GM12873 (cell line): ENCODE results near the gene SLC35F4.

Source experiments
- CTCF ChIP-seq: IDR thresholded peaks from 2 replicates; pipeline ENCODE4 v1.5.1; 2012; ENCODE audit warnings: low read depth, mild to moderate bottlenecking, moderate library complexity, low read length, control low read depth; ENCODE audit not compliant: insufficient read depth; ENCODE audit errors: missing control alignments

The SLC35F4 gene

GRCh38 chr14:57865403-57866198, at the start of gene SLC35F4:
Gene SLC35F4 (minus strand): TSS chr14:57866092.
- no peak for TF ChIP-seq CTCF

GRCh38 chr14:57909626-57910025, 43.7 kb upstream of the SLC35F4 start:
- TF ChIP-seq CTCF = no peak

- TF ChIP-seq CTCF = no peak
Observed at GRCh38 chr14:57903954-57904353, 38.1 kb upstream of the SLC35F4 start.

GRCh38 chr14:57898837-57899572, 33.1 kb upstream of the SLC35F4 start:
- TF ChIP-seq CTCF = no peak

- no peak for TF ChIP-seq CTCF
Observed at GRCh38 chr14:57897144-57897748, 31.4 kb upstream of the SLC35F4 start.

- no peak for TF ChIP-seq CTCF
Observed at GRCh38 chr14:57889245-57889644, 23.4 kb upstream of the SLC35F4 start.

- no peak for TF ChIP-seq CTCF
Observed at GRCh38 chr14:57884175-57884574, 18.3 kb upstream of the SLC35F4 start.
